SK-N-SH treated with all-trans-retinoic acid at 6 μM for 48 hours (cell line): Measurements from ENCODE around the gene PDCD1.

Experiments
- ATAC-seq: fragments of 200-7000 bp; cut with Tn5 transposase; 3 replicates; pipeline ENCODE4 v1.9.1; 2020; ENCODE audit warnings: mild to moderate bottlenecking, moderate library complexity
- ARNTL ChIP-seq: fragments of 450-650 bp; formaldehyde crosslinking; IDR thresholded peaks from 2 replicates; pipeline ENCODE4 v1.5.0; 2020; ENCODE audit warnings: low read depth, mild to moderate bottlenecking, moderate library complexity, borderline replicate concordance
- BACH2 ChIP-seq: fragments of 250-450 bp; sonication (Bioruptor Pico); IDR thresholded peaks from 2 replicates; pipeline ENCODE4 v1.9.0; 2021; ENCODE audit warnings: mild to moderate bottlenecking, borderline replicate concordance
- CREB5 ChIP-seq: fragments of 250-450 bp; sonication (Bioruptor Pico); IDR thresholded peaks from 2 replicates; pipeline ENCODE4 v1.5.1; 2020; ENCODE audit warnings: low read depth, mild to moderate bottlenecking, moderate library complexity
- CSDC2 ChIP-seq: fragments of 250-450 bp; sonication (Bioruptor Pico); IDR thresholded peaks from 2 replicates; pipeline ENCODE4 v1.5.0; 2020; ENCODE audit warnings: mild to moderate bottlenecking, moderate library complexity
- GLIS3 ChIP-seq: fragments of 250-450 bp; sonication (Bioruptor Pico); IDR thresholded peaks from 2 replicates; pipeline ENCODE4 v1.5.0; 2020; ENCODE audit warnings: mild to moderate bottlenecking, moderate library complexity
- ISL1 ChIP-seq: fragments of 250-450 bp; sonication (Bioruptor Pico); IDR thresholded peaks from 2 replicates; pipeline ENCODE4 v2.1.2; 2022; ENCODE audit warnings: mild to moderate bottlenecking, moderate library complexity
- OSR1 ChIP-seq: fragments of 250-450 bp; sonication (Bioruptor Pico); IDR thresholded peaks from 2 replicates; pipeline ENCODE4 v1.8.0; 2022; ENCODE audit warnings: moderate library complexity, mild to moderate bottlenecking, inconsistent platforms
- PATZ1 ChIP-seq: fragments of 250-450 bp; sonication (Bioruptor Pico); IDR thresholded peaks from 2 replicates; pipeline ENCODE4 v1.8.0; 2020; ENCODE audit warnings: mild to moderate bottlenecking, moderate library complexity, borderline replicate concordance
- POU6F1 ChIP-seq: fragments of 250-450 bp; sonication (Bioruptor Pico); IDR thresholded peaks from 2 replicates; pipeline ENCODE4 v1.8.0; 2021; ENCODE audit warnings: low read depth, mild to moderate bottlenecking, moderate library complexity, borderline replicate concordance
- RARB ChIP-seq: fragments of 250-450 bp; sonication (Bioruptor Pico); IDR thresholded peaks from 2 replicates; pipeline ENCODE4 v1.8.0; 2021; ENCODE audit warnings: mild to moderate bottlenecking, moderate library complexity
- SNAI2 ChIP-seq: fragments of 250-450 bp; sonication (Bioruptor Pico); IDR thresholded peaks from 2 replicates; pipeline ENCODE4 v1.5.0; 2020; ENCODE audit warnings: mild to moderate bottlenecking, moderate library complexity
- TCF4 ChIP-seq: fragments of 250-450 bp; sonication (Bioruptor Pico); IDR thresholded peaks from 2 replicates; pipeline ENCODE4 v1.8.0; 2021; ENCODE audit warnings: mild to moderate bottlenecking, moderate library complexity, borderline replicate concordance
- TOX ChIP-seq: fragments of 250-450 bp; sonication (Bioruptor Pico); IDR thresholded peaks from 2 replicates; pipeline ENCODE4 v1.8.0; 2021; ENCODE audit warnings: mild to moderate bottlenecking, moderate library complexity, borderline replicate concordance
- TSHZ2 ChIP-seq: fragments of 250-450 bp; sonication (Bioruptor Pico); IDR thresholded peaks from 2 replicates; pipeline ENCODE4 v1.5.0; 2020; ENCODE audit warnings: mild to moderate bottlenecking, moderate library complexity
- ZC3H10 ChIP-seq: fragments of 250-450 bp; sonication (Bioruptor Pico); IDR thresholded peaks from 2 replicates; pipeline ENCODE4 v1.5.1; 2021; ENCODE audit warnings: mild to moderate bottlenecking, moderate library complexity
- ZFP3 ChIP-seq: fragments of 250-450 bp; sonication (Bioruptor Pico); IDR thresholded peaks from 2 replicates; pipeline ENCODE4 v1.5.0; 2020; ENCODE audit warnings: mild to moderate bottlenecking, moderate library complexity
- ZFP30 ChIP-seq: fragments of 450-650 bp; formaldehyde crosslinking; IDR thresholded peaks from 2 replicates; pipeline ENCODE4 v1.5.0; 2022; ENCODE audit warnings: mild to moderate bottlenecking, moderate library complexity
- ZNF565 ChIP-seq: fragments of 450-650 bp; formaldehyde crosslinking; conservative IDR thresholded peaks from 2 replicates; pipeline ENCODE4 v1.5.0; 2020; ENCODE audit warnings: low read depth, mild to moderate bottlenecking, moderate library complexity
- ZNF70 ChIP-seq: fragments of 450-650 bp; formaldehyde crosslinking; IDR thresholded peaks from 2 replicates; pipeline ENCODE4 v1.5.0; 2020; ENCODE audit warnings: mild to moderate bottlenecking, moderate library complexity
- ZNF8 ChIP-seq: fragments of 450-650 bp; formaldehyde crosslinking; IDR thresholded peaks from 2 replicates; pipeline ENCODE4 v1.5.0; 2020; ENCODE audit warnings: mild to moderate bottlenecking, moderate library complexity

Gene PDCD1

GRCh38 chr2:241892299-241893137, 33.8 kb upstream of the PDCD1 start:
- ATAC-seq: no peak
- TF ChIP-seq TSHZ2 (CRISPR knock-in tag) (no peak), ARNTL (CRISPR knock-in tag) (no peak), BACH2 (no peak), ZNF565 (CRISPR knock-in tag) (no peak)

GRCh38 chr2:241891988-241892298, 33.2 kb upstream of the PDCD1 start:
- TF ChIP-seq CREB5 (CRISPR knock-in tag) (no peak), RARB (no peak), ARNTL (CRISPR knock-in tag) (no peak), BACH2 (no peak), ISL1 (CRISPR knock-in tag) (no peak), TCF4 (CRISPR knock-in tag) (no peak), ZFP30 (CRISPR knock-in tag) (no peak), ZNF8 (CRISPR knock-in tag) (no peak), GLIS3 (no peak), ZNF70 (no peak), TOX (no peak), POU6F1 (CRISPR knock-in tag) (no peak), ZFP3 (no peak), ZC3H10 (no peak), CSDC2 (no peak), SNAI2 (CRISPR knock-in tag) (no peak), TSHZ2 (CRISPR knock-in tag) (no peak), PATZ1 (CRISPR knock-in tag) (no peak), OSR1 (CRISPR knock-in tag) (no peak), ZNF565 (CRISPR knock-in tag) (no peak)
- TF ChIP-seq, all 23 proteins: peak for 0
- no peak for ATAC-seq
